NCI-H2171 treated with DMSO at 0.1 percent for 48 hours (cell line): ENCODE results near the gene KANSL3.
A peak's percentile ranks its signal among the peaks of the same experiment; 100 is the strongest.
"Not testable (repeated sequence)": the region's sequence is repeated elsewhere in the genome, so short reads cannot be mapped to it uniquely, and the experiment has no call there.

Experiments used
- DNase-seq: peaks from one replicate; lab custom pipeline; 2025; lab: John Stamatoyannopoulos, UW

The KANSL3 gene

DNA sequence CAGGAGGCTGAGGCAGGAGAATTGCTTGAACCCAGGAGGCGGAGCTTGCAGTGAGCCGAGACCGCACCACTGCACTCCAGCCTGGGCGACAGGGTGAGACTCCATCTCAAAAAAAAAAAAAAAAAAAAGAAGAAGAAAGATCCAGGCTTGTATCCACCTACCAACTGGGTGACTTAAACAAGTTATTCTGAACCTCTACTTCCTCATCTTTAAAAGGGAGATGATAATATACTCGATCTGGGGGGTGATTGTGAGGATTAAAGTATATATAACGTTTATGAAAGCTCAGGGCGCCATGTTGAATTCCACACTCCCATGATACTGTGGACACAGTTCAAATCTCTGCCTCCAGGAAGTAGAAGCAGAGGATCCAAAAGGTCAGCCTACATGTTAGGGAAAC is 16.7 kb upstream of the KANSL3 start:
- DNase-seq: not testable (repeated sequence)

DNA sequence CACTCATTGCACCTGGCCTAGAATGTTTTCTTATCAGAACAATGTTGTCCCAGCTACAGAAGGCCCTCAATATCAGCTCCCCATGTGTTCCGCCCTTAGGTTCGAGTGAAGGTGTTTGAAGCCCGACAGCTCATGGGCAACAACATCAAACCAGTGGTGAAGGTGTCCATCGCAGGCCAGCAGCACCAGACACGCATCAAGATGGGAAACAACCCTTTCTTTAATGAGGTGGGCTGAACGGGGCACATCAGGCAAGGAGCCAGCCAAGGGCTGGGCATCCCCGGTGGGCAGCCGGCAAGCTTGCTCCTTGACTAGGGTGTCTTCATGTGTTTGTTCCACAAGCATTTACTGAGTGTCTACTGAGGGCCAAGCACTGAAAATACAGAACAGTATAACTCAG is 13.7 kb upstream of the KANSL3 start:
- DNase-seq: no peak

DNA sequence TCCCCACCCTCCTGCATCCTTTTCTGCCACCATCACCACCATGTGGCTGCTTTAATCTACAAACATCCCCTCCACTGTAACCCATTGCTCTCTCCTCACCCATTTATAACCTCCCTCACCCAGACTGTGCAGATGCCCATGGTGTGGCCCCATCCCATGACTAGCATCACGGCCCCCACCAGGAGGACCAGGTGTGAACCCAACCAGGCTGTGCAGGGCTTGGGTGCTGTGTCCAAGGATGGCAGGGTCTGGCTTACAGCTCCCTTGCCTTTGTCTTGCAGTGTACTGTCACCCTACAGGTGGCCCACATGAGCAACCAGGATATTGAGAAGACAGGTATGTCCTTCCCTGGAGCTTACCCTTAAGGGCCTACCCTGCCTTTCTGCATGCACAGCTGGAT is 11.2 kb upstream of the KANSL3 start:
- DNase-seq: no peak

DNA sequence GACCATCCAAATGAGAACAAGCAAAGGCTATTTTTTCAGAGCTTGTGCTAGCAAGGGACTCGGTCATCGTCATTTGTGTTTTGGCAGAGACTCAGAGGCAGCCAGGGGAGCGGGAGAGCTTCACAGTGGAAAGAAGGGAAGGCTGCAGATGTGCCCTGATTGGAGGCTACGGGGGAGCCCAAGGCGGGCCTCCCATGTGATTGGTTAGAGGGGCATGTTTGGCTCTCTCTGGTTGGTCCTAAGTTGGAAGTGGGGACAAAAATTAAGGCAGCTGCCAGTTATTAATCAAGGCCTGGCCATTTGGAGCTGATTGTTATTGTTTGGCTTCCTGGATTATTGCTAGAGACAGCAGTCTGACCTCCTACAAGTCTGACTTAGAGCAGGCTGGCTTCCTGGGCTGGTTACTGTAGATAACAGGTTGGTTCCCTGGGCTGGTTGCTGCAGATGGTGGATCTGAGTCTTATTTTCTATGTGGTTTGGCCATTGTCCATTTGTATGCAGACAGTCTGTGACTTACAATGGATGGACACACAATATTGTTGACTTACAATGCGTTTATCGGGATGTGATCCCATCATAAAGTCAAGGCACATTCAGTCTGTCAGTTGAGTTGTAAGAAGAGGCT is 10.3 kb upstream of the KANSL3 start:
- DNase-seq: no peak

DNA sequence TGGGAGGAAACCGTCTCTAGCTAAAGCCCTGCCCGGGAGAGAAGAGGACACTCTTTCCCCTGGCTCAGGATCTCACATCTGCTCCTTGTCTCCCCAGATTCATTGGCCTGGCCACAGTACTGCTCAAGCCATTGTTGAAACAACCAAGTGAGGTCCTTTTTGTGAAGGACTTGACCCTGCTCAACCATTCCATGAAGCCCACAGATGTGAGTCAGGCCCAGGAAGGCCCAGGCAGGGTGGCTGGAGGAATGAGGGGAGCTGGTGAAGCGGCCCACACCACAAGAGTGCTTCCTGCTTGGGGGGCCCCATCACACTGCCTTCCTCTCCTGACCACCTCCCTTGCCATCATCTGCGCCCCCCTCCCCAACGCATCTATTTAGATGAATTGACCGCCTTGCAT is 9.6 kb upstream of the KANSL3 start:
- no peak for DNase-seq

DNA sequence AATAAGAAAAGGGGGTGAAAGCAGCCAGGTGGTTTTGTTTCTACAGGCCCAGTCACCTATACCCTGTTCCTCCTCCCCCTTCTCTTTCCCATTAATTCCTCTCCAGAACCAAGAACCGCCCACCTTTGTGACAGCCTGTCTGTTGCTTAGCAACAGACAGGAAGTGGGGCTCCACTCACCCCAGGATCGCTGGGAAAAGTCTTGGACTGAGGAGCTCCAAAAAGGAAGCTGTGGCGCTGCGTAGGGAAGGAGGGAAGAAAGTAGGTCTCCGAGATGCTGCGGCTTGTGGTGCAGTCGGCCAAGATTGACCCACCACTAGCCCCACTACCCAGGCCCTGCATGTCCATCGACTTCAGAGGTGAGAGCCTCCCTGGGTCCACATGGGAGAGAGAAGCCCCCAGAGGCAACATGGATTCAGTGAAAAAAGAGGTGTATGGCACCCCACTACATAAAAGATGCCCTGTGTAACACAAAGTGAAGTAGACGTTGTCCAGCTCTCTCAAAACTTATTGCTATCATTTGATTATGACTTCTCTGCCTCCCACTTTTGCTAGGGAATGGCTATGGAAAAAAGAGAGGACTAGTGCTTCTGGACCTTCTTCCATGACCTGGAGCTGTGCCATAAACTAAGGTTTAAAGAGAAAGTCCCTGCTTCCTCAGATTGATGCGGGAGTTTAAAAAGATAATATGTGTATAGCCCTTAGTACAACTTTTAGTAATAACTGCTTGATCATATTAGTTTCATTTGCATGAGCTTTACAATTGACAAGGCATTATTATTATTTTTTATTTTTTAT is 4.7 kb upstream of the KANSL3 start, which contains the start of gene FER1L5:
FER1L5 (plus strand) TSS at position 201 of the 797 bp plus-strand sequence; CDS start at position 274, 73 bp downstream.
- no peak for DNase-seq

DNA sequence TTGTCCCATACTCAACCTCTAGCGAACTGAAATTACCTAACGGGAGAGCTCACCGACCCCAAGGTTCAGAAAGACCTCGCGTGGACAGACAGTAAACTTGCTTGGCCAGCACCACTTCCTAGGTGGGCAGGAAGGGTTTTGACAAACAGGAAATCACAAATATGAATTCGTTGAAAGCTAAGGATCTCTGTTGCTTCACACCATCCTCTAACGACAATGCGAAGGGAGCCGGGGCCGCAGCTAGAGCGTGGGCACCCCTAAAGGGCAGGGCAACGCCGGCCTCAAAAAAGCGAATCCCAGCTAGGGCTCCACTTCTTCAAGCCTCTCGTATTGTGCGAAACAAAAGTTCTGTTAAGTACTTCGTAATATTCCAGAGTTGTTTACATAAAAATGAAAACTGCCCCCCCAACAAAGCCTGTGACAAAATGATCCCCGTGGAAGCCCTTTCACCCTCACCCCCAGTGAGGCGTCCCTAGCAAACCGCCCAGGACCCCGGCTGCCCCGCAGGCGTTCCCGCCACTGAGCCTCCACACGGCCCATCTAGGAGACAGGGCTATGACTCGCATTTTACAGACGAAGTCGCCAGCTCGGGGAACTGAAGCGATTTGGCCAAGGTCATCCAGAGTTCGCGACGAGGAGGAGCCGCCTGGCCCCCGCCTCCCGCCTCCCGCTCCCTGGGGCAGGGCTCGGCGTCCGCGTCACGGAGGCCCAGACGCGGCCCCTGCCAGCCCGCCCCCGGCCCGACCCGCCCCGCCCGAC is 548 bp downstream of the KANSL3 start:
- DNase-seq: peak; percentile 67

DNA sequence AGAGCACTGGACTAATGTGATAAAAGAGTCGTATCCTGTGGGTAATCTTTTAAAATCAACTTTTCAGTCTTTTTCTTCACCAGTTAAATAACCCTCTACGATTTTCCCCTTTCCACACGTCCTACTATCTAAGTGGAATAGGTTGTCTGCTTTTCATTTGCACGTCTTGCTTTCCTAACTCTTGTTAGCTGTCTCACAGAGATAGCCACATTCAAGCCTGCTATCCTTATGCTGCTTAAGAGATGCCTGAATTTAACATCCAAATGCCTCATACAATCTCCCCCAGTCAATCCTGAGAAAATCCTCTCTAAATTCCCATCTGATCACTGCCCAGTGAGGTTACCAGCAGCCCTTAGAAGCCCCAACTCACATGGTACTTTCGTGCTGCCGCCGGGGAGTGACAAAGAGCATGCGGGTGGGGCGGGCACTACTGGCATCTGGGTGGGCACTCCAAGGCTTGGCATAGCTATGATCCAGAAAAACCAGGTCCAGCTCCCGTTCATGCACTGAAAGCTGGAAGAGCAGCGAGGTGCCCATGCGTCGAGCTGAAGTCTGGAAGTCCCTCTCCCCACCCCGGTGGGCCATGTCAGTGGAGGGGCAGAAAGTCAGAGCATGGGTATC is 1.5 kb downstream of the KANSL3 start:
- no peak for DNase-seq

DNA sequence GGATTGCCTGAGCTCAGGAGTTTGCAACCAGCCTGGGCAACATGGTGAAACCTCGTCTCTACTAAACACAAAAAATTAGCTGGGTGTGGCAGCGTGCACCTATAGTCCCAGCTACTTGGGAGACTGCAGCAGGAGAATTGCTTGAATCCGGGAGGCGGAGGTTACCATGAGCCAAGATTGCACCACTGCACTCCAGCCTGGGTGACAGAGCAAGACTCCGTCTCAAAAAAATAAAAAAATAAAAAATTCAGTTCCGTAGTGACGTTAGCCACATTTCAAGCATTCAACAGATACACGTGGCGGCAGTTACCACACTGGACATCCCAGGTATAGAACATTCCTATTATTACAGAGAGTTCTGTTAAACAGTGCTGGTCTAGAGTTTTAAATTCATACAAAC is 4.5 kb downstream of the KANSL3 start:
- no peak for DNase-seq

DNA sequence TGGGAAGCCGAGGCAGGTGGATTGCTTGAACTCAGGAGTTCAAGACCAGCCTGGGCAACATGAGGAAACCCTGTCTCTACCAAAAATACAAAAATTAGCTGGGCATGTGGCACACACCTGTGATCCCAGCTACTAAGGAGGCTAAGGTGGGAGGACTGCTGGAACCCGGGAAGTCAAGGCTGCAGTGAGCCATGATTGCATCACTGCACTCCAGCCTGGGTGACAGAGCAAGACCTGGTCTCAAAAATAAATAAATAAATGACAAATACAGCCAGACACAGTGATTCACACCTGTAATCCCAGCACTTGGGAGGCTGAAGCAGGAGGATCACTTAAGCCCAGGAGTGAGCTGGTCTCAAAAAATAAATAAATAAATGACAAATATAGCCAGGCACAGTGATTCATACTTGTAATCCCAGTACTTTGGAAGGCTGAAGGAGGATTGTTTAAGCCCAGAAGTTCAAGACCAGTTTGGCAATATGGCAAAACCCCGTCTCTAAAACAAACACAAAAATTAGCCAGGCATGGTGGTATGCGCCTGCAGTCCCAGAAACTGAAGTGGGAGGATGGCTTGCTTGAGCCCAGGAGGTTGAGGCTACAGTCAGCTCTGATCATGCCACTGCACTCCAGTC is 6.2 kb downstream of the KANSL3 start:
- DNase-seq: no peak

DNA sequence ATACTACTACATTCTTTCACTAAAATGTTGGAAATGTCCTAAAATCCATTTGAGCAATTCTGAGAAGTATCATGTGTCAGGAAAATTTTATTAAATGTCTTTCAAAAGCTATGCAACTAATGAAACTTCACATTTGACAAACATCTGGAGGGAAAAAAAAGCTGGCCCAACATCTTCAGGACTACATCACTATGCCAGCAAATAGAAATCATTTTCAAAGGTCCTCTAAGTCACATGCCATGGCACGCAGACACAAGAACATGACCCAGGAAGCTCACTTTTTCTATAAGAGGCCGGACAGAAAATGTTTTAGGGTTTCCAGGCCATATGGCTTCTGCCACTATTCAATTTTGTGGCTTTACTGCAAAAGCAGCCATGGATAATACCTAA is 11.6 kb downstream of the KANSL3 start:
- no peak for DNase-seq

DNA sequence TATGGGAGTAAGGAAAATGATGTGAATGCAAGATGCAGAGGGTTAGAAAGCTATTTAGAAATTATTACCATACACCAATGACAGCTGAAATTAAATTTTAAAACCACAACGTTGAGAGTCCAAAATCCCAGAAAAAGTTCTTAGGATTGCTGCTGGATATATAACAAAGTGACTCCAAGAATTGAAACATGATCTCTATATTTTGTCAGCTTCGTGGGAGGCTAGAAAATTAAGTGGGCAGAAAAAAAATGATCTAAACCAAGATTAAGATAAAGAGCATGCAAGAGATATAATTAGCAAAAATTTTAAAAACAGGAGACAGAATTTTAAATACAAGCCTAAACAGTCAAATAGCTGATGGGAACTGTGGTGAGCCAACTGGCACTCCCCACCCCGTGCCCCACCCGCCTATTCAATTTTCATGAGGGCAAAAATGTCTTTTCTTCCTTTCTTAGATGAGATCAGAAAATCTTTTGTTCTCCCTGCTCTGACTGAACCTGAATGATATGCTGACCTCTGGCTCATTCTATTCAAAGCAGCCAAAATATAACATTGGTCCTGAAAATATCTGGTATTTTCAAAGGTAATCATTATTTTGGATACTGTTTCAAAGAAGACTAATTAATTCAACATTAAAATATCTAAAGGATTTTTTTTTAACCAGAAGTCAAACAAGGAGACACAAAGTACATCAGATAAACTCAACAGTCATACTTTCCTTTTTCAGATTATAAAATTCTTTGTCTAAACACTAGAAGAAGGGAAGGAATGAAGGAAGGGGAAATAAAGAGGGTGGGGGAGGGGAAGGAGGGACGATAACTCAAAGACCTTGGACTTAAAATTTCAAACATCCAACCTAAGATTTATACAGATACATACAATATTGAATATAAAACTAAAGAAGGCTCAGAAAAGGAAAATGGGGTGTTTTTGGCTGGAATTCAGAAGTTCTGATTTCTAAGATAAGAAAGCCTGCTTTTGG is 12.2 kb downstream of the KANSL3 start:
- DNase-seq: peak; percentile 4

DNA sequence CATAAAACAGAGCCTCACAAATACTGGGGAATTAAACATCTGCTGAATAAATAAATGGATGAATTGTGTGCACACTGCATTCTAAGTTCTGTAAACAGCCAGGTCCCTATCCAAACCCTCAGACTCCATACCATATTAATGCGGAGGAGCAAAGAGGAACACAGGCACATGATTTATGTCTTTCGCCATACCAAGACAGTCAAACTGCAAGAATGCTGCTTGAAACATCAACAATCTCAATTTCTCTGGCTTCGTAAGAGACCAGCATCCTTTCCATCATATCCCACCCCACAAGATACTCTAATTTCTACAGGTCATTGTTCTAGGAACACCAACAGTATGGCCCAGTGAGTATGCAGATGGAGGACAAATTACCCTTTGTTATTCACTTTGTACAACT is 15.0 kb downstream of the KANSL3 start:
- no peak for DNase-seq

DNA sequence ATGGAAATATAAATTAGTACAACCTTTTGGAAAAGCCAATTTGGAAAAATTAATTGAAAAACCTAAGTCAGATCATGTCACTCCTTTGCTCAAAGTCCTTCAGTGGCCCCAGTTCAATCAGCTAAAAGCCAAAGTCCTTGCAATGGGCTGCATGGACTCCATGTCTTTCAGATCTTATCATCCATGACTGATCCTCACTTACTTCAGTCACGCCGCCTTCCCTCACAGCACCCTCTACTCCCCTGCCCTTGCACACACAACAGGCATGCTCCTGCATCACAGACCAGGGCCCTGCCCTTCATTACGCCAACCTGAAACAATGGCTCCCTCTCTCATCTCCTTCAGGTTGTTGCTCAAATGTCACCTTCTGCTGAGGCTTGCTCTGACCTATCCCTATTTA is 15.6 kb downstream of the KANSL3 start:
- no peak for DNase-seq

DNA sequence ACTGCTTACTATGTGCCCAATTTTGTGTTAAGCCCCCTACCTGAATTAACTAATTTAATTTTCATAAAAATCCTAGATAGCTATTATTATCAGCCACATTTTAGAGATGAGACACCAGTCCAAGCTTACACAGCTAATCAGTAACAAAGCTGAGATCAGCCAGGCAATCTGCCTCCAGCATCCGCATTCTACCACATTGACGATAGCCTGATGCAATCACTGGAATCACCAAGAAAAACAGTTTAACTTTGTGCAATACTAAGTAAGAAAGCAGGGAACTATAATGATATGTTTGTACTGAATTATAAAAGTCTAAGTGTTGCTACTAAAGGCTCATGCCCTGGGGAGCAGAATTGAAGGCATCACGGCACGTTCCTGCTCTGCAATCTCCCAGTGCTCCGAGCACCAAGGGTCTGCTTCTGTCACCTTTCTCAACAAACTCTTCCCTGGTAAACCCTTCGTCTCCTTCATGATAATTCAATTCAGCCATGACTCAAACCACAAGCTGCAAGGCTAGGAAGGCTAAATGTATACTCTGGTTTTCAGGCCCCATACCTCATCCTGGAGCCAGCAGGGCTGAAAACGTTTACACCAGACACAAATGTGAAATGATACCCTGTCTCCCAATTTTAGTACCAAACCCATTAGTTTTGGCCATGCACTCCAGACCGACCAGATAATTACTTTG is 19.4 kb downstream of the KANSL3 start:
- no peak for DNase-seq

DNA sequence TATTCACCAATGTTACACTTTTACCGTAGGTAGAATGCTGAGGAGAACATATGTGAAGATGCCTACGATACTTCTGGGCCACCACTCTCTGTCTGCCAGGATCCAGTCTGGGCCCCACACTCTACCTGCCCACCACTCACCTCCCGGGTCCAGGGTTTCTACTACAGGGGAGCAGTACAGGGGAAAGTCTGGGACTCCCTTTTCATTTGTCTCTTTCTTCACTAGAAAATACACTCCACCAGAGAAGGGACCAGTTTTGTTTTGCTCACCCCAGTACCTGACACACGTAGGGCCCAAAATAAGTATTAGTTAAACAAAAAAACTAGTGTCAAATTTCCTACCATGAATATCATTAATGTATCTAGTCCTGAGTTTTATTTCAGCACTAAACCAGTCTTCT is 21.1 kb downstream of the KANSL3 start:
- DNase-seq: no peak

DNA sequence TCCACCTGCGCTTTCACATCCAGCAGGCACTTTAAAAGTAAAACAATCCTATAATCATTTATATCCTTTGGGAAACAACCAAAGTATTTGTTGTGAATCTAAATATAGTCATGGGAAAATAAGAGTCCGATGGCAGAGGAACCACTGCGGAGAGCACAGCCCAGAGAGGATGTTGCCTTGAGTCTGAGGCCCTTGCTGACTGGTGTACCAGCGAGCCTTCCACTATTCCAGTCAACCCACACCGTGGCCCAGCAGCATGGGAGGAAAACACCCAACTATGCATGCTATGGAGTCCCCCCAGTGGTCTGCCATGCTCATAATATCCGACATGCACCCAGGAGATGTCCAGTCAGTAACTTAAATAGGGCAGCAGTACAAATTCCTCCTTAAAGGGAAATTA is 21.6 kb downstream of the KANSL3 start:
- DNase-seq: no peak

DNA sequence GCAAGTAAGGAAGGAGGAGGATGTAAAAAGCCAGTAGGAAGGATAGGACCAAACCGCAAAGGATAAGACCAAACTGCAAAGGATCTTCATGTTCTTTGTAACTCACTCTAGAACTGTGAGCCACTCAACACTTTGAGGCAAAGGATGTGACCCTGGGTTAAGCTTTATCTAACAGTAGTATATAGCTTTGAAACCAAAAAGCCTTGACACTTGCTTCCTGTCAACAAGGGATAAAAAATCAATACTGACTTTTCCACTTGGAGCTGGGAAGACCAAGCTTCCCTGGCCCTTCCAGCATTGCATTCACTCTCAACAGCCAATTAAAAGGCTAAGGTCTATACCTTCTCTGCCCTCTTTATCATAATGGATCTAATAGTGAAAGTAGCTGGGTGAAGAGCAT is 22.0 kb downstream of the KANSL3 start:
- no peak for DNase-seq

DNA sequence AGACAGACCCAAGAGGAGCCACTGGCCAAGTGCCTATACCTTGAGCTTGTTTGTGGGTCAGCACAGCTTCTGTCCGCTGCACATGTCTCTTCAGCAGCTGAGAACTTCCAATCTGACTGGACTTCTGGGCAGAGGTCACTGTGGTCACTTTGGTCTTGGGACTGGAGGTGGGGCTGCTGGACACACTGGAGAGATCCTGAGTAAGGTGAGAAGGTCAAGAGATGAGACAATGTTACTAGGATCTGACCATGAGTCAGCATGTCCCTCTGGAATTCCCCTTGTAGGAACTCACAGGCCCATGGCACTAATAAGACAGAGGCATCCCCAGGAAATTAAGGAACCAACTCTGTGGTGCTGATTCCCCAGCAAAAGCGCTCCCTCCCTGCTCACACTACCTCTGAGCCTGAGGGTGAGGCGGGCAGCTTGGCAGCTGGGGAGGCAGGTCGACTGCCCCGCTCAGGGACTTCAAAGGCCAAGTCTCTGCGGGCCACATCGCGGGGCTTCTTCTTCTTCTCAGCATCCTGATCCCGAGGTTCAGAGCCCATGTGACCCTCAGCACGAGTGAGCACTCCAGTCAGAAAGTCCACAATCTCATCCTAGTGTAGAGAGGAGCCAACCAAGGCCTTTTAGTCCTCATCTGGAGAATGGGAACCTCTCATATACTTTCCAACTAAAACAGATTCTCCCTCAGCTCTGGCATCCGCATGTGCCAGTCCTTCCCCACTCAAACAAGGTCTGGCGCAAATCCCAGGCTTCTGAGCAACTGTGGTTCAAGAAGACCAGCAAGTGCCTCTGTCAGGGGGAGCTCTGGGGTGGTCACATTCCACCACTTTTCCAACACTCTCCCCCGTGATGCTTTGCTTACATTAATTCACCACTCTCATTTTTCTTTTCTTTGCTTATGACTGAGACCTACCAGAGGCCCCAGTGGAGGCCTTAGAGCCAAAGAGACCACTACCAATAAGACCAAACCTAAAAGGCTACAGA is 29.4 kb downstream of the KANSL3 start:
- no peak for DNase-seq
